Fibroblast of peridontal ligament (primary cell): ENCODE results near the gene CERS3.

Experiments
- DNase-seq: peaks from one replicate; pipeline ENCODE4 v3.0.0-alpha.2; 2010; ENCODE audit errors: extremely low read depth

CERS3 gene

GRCh38 chr15:100529556-100529955 lies 806 bp upstream of the CERS3 start:
- DNase-seq = no peak

GRCh38 chr15:100526027-100526481 lies 2.7 kb downstream of the CERS3 start:
- DNase-seq = no peak

- no peak for DNase-seq
Observed at GRCh38 chr15:100525436-100525835, 3.3 kb downstream of the CERS3 start.

- DNase-seq = no peak
Observed at GRCh38 chr15:100524326-100524725, 4.4 kb downstream of the CERS3 start.

- no peak for DNase-seq
Observed at GRCh38 chr15:100521907-100522306, 6.8 kb downstream of the CERS3 start.

GRCh38 chr15:100520132-100520921 lies 8.4 kb downstream of the CERS3 start:
- no peak for DNase-seq

GRCh38 chr15:100517846-100518245 lies 10.9 kb downstream of the CERS3 start:
- DNase-seq = no peak

- no peak for DNase-seq
Observed at GRCh38 chr15:100516643-100517512, 11.9 kb downstream of the CERS3 start.

- no peak for DNase-seq
Observed at GRCh38 chr15:100515758-100516157, 13.0 kb downstream of the CERS3 start.

GRCh38 chr15:100508641-100509300 lies 20.0 kb downstream of the CERS3 start:
- DNase-seq = no peak

GRCh38 chr15:100502651-100503050 lies 26.1 kb downstream of the CERS3 start:
- no peak for DNase-seq

GRCh38 chr15:100501117-100501516 lies 27.6 kb downstream of the CERS3 start:
- DNase-seq = no peak

GRCh38 chr15:100500226-100500990 lies 28.3 kb downstream of the CERS3 start:
- no peak for DNase-seq

- DNase-seq = no peak
Observed at GRCh38 chr15:100495861-100496260, 32.9 kb downstream of the CERS3 start.

GRCh38 chr15:100493213-100493612 lies 35.5 kb downstream of the CERS3 start:
- no peak for DNase-seq

- no peak for DNase-seq
Observed at GRCh38 chr15:100484443-100484842, 44.3 kb downstream of the CERS3 start.

- no peak for DNase-seq
Observed at GRCh38 chr15:100483370-100483769, 45.4 kb downstream of the CERS3 start.

- DNase-seq = no peak
Observed at GRCh38 chr15:100476805-100477204, 51.9 kb downstream of the CERS3 start.

- no peak for DNase-seq
Observed at GRCh38 chr15:100472736-100473135, 56.0 kb downstream of the CERS3 start.

- no peak for DNase-seq
Observed at GRCh38 chr15:100471933-100472332, 56.8 kb downstream of the CERS3 start.

GRCh38 chr15:100468285-100468684 lies 60.5 kb downstream of the CERS3 start:
- DNase-seq = peak; percentile 22

- DNase-seq = no peak
Observed at GRCh38 chr15:100466073-100466472, 62.7 kb downstream of the CERS3 start.
